ENCODE data around the gene ASRGL1.

Gene ASRGL1

GRCh38 chr11:62402226-62402959 lies 65.1 kb downstream of the ASRGL1 start:
- peak in 15 of 42 donors; percentile 19 to 63 (median 40) for DNase-seq
- intact Hi-C loops (cut with DNase I) = loop anchor here (10.0 kb wide), 1 partner anchor 102 kb away; no protein-coding TSS in a partner anchor

- intact Hi-C loops (cut with DNase I) = loop anchor here (10.0 kb wide), 1 partner anchor 102 kb away; no protein-coding TSS in a partner anchor
- DNase-seq = no peak
Observed at GRCh38 chr11:62402960-62403730, 65.9 kb downstream of the ASRGL1 start.

GRCh38 chr11:62404435-62404834 lies 67.2 kb downstream of the ASRGL1 start:
- intact Hi-C loops (cut with DNase I) = loop anchor here (10.0 kb wide), 1 partner anchor 100 kb away; no protein-coding TSS in a partner anchor
- DNase-seq = no peak

- intact Hi-C loops (cut with DNase I) = loop anchor here (10.0 kb wide), 1 partner anchor 100 kb away; no protein-coding TSS in a partner anchor
- no peak for DNase-seq
Observed at GRCh38 chr11:62404901-62405300, 67.7 kb downstream of the ASRGL1 start.

GRCh38 chr11:62406034-62406433 lies 68.8 kb downstream of the ASRGL1 start:
- intact Hi-C loops (cut with DNase I) = loop anchor here (10.0 kb wide), 1 partner anchor 99 kb away; no protein-coding TSS in a partner anchor

GRCh38 chr11:62409831-62410230 lies 72.6 kb downstream of the ASRGL1 start:
- intact Hi-C loops (cut with DNase I) = loop anchor here (10.0 kb wide), 1 partner anchor 95 kb away; no protein-coding TSS in a partner anchor
- no peak for DNase-seq

More at GRCh38 chr11:62406034-62406433, 68.8 kb downstream of the ASRGL1 start:
- DNase-seq = no peak

GRCh38 chr11:62410972-62411371 lies 73.7 kb downstream of the ASRGL1 start:
- intact Hi-C loops (cut with DNase I) = no loop called here
- DNase-seq = no peak

- no peak for DNase-seq
- intact Hi-C loops (cut with DNase I) = no loop called here
Observed at GRCh38 chr11:62411524-62411923, 74.3 kb downstream of the ASRGL1 start.

GRCh38 chr11:62413060-62413696 lies 75.9 kb downstream of the ASRGL1 start:
- intact Hi-C loops (cut with DNase I) = no loop called here
- DNase-seq = no peak

- no peak for DNase-seq
- intact Hi-C loops (cut with DNase I) = no loop called here
Observed at GRCh38 chr11:62416596-62416995, 79.3 kb downstream of the ASRGL1 start.

GRCh38 chr11:62418136-62418535 lies 80.9 kb downstream of the ASRGL1 start:
- DNase-seq = no peak
- intact Hi-C loops (cut with DNase I) = no loop called here

GRCh38 chr11:62418733-62419132 lies 81.5 kb downstream of the ASRGL1 start, which contains the start of gene SCGB1A1:
Gene SCGB1A1 (plus strand): TSS chr11:62419033. CDS start chr11:62419096, 63 bp downstream.
- intact Hi-C loops (cut with DNase I) = no loop called here
- DNase-seq = no peak

- intact Hi-C loops (cut with DNase I) = no loop called here
- no peak for DNase-seq
Observed at GRCh38 chr11:62419314-62419929, 82.2 kb downstream of the ASRGL1 start.

- intact Hi-C loops (cut with DNase I) = loop anchor here (5.0 kb wide), 1 partner anchor 122 kb away; no protein-coding TSS in a partner anchor
- DNase-seq = no peak
Observed at GRCh38 chr11:62419943-62420342, 82.7 kb downstream of the ASRGL1 start.

- DNase-seq = no peak
- intact Hi-C loops (cut with DNase I) = loop anchor here (5.0 kb wide), 1 partner anchor 121 kb away; no protein-coding TSS in a partner anchor
Observed at GRCh38 chr11:62420882-62421281, 83.6 kb downstream of the ASRGL1 start.

GRCh38 chr11:62421996-62422395 lies 84.7 kb downstream of the ASRGL1 start:
- intact Hi-C loops (cut with DNase I) = loop anchor here (5.0 kb wide), 1 partner anchor 120 kb away; no protein-coding TSS in a partner anchor
- no peak for DNase-seq

GRCh38 chr11:62423012-62423411 lies 85.8 kb downstream of the ASRGL1 start:
- intact Hi-C loops (cut with DNase I) = loop anchor here (5.0 kb wide), 1 partner anchor 119 kb away; no protein-coding TSS in a partner anchor
- DNase-seq = no peak

- DNase-seq = no peak
- intact Hi-C loops (cut with DNase I) = no loop called here
Observed at GRCh38 chr11:62427630-62428233, 90.5 kb downstream of the ASRGL1 start.
